HG03565 (cell line): ENCODE measurements around the gene RREB1.

Experiments used
- ATAC-seq: cut with Tn5 transposase; IDR thresholded peaks from one replicate; pipeline ENCODE4 v1.9.1; 2021; ENCODE audit warnings: mild to moderate bottlenecking, moderate library complexity; ENCODE audit not compliant: unreplicated experiment

RREB1 gene

DNA sequence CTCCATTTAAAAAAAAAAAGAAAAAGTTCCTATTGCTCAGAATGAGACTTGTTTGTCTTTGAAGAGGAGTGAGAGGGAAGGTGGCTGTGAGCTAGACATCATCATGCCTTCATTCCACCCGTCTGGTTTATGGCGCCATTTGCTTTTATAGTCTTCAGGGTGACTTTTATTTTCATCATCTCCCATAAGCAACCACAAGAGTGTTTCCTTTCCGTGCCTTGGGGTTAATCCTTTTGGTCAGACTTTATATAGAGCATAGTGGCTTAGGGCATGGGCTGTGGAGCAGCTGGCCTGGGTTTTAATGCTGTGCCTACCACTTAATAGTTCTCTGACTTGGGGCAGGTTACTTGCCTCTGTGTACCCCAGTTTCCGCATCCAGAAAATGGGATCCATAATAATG is 77.8 kb downstream of the RREB1 start:
- no peak for ATAC-seq

DNA sequence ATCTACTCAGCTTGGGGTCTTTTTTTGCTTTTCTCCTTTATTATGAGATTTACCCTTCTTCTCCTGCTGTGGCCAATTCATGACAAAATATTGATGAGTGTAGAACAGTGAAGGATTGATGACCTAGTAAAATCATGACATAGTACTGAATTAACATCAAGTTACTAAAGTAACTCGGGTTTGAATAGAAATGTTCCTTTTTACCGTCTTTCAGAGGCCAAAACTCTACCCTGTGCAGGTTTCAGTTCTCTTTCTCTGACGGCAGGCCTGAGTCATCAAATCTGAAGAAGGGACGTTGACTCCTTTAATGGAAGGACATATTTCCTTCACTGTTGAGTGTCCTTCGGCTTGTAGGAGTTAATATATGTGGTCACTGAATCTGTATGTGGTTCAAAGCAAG is 80.7 kb downstream of the RREB1 start:
- ATAC-seq, result peak; percentile 87

DNA sequence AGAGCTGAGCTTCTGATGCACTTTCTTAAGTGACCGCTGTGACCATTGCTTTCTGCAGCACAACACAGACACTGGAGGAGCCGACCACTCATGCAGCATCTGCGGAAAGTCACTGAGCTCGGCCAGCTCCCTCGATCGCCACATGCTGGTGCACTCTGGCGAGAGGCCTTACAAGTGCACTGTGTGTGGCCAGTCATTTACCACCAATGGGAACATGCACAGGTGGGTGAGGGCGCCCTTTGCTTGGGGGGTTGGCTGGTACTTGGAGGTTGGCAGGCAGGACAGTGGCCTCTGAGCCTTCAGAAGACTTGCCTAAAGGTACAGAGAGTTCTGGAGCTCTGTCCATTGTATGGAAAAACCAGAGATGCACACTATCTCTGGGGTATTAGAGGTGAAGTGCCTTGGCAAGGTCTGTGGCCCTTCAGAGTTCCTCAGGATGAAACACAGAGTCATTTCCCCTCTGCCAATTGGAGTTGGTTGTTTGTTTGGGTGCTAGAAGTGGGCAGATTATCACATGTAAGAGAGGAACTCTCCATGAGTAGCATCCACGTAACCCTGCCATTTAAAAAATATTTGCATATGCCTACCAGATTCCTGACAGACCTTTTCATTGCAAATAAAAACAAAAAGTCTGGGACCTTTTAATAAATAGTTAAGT is 81.5 kb downstream of the RREB1 start:
- no peak for ATAC-seq

DNA sequence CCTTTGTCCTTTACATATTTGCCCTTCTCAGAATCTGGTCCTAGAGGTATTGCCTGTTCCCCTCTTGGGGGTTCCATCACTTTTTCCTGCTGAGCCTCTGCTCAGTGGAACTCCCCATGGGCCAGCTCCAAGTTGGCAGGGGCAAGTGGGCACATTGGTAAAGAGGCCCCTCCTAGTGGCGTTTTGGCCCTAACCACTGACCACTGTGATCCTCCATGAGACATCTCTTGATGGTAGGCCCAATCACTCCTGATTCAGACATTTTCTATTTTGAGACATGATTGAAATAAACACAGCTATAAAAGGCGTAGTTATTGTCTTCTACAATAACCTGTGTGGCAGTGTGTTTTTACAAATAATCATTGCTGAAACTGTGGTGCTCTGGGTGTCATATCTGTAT is 83.0 kb downstream of the RREB1 start:
- ATAC-seq, result no peak

DNA sequence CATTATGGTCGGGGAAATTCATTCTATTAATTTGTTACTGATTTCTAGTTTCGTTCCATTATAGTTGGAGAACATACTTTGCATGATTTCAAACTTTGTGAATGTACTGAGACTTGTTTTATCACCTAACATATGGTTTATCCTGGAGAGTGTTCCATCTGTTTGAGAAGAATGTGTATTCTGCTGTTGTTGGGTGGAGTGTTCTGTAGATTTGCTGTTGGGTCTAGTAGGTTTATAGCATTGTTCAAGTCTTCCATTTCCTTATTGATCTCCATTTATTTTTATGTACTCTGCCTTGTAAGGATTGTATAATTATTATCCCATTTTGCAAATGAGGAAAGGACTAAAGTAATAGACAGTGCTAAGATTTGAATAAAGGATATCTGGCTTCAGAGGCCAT is 85.4 kb downstream of the RREB1 start:
- no peak for ATAC-seq

DNA sequence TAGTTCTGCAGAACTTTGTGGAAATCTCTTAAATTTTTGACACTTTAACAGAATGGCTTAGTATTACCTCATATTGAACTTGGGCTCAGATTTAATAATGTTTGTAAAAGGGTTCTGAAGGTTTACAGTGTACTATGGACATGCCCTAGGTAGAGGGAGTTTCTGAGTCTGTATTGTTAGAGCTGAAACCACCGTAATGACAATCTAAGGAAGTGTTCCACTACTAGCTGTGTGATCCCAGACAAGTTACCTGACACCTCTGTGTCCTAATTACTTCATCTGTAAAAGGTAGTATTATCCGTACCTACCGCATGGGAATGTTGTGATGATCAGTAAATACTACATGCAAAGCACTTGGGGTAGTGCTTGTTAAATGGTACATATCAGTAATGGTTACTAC is 86.9 kb downstream of the RREB1 start:
- no peak for ATAC-seq

DNA sequence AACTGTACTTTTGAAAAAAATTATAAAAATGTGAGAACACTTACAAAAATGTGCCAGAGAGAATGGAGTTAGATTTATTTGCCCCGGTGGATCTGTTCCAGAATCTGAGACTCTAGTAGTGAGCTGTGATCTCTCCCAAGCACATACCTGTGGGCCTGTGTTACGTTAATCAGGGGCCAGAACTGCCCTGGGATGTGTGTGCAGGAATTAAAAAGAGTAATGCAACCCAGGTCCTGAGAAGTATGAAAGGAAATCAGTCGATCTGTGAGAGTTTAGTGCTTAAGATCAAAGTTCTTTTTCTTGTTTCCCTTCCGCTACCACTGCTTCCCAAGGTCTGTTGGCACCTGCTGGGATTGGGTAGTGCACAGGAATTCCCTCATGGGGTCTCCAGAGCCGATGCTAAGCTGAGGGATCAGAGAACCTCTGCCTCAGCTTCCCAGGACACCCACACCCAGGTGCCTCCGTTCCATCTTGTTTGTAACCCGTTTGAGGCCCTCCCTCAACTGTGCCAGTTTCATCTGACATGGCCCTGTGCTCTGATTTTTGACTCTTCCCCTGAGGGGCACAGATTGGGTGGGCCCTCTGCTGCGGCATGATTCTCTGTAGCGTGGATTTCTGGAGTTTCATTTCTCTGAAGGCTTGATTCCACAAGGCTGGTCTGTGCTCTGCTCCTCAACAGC is 87.7 kb downstream of the RREB1 start:
- ATAC-seq, result no peak

DNA sequence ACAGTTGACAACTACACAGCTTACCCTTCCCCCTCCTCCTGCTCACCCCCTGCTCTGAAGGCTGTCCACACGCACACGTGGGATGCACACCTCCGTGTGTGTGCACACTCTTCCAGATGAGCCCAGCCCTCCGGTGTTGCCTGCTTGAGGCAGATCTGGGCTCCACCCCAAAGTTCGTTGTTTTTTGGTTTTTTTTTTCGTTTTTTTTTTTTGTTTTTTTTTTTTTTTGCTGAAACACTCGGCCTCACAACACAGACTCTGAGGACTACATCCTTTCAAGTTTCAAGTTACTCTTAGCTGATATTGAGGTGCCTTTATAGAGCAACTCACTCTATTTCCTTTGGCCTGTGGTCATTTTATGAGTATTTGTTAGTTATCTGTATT is 88.2 kb downstream of the RREB1 start:
- ATAC-seq, result no peak

DNA sequence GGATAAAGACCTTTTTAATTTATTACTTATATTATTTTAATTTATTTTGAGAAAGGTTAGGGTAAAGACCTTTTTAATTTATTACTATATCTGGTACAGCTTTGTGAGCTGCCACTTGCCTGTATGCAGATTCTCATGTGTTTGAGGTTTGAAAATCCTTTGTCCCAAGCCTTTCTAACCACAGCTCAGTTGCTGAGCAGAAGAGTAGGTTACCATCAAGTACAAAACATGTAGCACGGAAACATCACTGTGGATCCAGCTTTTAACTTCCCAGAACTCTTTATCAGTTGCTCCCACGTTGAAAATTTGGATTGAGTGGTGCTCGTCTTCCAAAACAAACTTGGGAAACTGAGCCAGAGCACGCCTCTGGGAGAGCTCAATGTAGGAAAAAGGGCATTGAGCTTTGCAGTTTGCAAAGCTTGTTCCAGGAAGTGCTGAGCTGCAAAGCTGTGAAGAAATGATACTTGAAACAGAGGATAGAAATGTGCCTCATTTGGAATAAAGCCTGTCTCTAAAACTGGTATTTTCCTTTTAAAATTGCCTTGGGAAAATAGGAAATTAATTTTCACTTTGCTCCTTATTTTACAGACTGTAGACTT is 89.0 kb downstream of the RREB1 start:
- no peak for ATAC-seq

DNA sequence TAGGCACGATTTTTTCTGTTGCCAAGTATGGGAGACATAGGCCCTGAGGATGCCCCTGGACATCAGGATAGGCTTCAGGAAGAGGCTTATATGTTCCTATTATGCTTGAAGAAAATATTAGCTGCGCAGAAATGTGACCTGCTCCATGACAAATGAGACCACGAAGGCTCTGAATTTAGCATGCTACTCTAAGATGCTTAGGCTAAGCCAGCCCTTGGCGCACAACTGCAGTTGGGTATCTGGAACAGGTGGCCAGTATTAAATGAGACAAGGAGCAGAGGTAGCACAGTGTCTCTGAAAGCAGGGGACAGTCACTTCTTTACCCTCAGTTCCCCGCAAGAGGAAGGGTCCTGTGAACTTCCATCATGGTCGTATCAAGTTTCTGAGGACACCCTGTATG is 90.0 kb downstream of the RREB1 start:
- no peak for ATAC-seq

DNA sequence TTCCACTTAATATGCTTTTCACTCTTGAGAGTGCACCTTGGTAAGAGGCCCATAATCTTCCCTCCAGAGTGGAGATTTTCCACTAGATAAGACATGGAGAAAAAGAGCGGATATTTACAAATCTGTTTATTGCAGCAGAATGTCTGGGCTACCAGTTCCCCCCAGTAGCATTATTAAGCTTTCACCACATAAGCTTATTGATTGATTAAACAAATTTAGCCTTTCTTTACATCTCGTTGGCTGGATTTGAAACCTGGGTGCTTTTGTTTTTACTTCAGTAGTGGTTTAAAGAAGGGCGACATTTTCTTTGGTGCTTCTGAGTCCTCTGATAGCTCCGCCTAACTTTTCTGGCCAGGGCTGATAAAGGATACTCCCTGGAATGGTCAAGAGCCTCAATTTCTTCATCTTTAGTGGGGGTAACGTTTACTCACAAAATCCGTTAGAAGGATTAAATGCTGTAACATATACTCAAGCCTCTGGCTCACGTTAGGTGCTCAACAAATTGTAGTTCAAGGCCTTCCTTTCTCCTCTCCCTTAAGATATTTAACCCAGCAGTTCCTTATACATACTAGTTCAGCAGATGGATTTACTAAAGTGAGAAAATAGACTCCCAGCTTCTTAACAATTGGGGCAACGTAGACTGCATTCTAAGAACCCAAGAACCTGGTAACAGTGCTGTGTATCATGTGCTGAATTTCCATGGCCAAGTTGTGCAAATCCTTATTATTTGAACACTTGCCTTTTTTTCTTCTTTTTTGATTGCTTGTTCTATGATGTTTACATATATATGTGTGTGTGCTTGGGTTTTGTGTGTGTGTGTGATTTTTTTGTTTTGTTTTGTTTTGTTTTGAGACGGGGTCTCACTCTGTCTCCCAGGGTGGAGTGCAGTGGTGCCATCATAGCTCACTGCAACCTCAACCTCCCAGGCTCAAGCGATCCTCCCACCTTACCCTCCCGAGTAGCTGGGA is 91.4 kb downstream of the RREB1 start:
- ATAC-seq, result no peak

DNA sequence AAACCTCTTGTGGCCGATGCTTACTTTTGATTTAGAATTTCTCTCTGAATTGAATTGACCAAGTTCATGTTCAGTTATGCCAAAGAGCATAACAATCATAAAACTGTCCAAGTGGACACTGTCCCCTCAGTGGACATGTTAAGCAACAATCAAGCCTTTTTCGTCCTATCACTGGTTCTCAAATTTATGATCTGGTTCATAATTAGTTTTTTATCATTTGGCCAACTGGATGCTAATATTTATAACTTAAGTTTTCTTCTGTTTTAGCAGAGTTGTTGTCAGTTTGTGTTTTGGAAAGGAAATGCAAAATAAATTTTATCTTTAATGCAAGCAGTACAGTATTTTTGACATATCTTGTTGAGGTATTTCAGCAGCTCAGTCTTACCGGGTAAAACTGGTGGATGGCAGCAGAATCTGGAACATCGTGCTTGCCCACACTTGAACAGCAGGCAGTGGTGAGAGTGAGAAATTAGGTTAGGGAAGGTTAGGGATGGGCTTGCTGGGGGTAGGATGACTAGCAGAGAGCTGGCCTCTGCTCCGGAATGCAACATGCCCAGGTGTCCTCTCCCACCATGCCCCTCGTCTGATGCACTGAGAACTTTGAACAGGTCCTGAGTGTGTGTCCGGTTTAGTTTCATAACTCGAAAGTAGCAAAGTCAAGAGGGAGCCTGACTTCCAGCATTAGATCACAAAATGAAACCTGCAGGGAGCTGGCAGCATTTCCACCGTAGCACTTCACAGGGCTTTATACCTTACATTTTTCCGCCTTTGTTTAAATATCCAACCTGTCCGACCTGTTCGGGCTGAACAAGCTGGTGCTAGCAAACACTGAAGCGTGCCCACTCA is 93.1 kb downstream of the RREB1 start:
- no peak for ATAC-seq

DNA sequence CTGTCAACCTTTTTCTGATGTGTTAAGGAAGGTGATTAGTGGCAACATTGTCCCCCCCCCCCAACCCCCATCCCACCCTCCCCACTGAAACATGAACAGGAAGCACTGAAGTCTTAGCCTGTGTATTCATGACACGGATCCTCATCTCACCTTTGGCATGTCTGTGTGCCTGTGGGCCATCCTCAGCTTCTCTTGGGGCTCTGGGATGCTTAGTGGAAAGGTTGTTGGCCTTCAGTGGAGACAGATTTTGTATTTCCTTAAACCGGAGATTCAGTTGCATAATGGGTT is 93.6 kb downstream of the RREB1 start:
- no peak for ATAC-seq

DNA sequence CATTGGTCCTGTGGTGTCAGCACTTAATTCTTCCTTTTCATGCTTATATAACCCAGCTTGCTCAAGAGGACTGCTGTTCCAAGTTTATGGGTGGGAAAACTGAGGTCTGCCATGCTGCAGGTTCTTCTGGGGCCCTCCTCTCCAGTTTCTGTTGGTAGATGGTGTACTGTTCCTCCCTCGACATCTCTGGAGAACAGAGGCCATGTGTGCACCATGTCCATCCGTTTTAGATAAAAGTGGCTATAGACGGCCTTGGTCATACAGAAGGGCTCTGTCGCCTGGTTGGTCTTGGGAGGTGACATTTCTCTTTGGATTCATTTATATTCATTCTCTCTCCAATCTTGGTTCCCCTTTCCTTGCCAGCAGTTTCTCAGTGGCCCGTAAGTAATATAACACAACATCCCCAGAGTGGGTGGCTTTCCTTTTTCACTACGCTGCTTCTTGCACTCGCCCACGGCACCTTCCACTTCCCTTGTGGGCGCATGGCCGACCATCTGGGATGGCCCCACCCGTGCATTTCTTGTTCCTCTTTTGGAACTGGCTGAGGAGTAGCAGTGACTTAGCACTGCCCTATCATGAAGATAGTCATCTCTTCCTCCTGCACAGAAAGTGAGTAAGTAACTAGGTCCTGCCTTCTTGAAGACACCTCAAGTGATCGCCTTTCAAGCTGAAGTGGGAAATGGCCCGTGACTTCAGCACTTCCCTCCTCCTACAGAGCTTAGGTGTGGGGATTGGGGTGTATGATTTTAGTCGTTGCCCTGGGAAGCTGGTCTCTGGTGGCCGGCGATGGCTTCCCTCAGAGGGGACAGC is 94.2 kb downstream of the RREB1 start:
- ATAC-seq, result peak; percentile 96

DNA sequence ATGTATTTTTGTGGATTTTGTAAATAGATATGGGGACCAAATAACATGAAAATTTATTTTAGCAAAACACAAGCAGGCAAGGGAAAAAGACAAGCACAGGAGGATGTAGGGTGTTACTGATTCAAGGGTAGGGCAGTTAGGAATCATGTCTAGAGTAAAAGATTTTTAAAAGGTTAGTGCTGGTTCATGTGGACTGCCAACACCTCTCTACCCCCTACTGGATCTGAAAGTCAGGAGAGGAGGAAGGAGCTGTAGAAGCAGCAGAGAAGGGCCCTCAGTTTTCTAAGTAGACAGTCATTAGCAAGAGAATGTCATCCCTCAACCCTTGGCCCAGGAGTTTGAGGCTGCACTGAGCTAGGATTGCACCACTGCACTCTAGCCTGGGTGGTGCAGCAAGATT is 95.2 kb downstream of the RREB1 start:
- ATAC-seq, result no peak

DNA sequence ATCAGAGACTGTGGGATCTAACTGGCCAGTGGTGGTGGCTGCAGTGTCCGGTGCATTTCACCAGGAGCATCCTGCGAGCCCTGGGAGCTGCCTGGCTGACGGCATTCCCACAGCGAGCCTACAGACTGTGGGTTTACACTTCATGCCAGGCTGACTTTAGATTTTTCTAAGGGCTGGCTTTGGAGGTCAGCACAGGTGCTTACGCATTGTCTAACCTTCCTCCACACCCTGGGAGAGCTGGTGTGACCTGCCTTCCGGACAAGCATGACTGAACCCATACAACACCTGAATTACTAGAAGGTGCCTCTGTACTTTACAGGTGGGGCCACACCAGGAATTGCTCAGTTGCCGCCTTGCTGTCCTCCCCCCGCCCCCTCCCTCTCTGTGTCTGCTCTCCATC is 96.2 kb downstream of the RREB1 start:
- no peak for ATAC-seq

DNA sequence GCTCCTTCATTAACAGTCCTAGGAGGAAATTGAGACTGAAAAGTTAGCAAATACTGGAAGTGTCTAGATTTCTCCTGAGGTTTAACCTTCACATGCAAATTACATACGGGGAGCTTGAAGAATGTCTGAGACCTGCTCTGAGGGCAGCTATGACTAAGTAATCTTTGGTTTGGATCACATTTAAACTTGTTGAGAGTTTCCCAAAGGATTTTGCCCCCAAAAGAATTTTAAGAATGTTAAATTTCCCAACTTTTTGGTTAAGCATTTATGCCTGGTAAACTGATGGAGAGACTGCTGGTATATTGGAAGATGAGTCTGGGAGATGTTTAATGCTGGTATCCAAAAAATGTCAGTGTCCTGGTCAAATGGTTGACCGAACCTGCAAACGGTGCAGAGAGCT is 97.0 kb downstream of the RREB1 start:
- ATAC-seq, result no peak

DNA sequence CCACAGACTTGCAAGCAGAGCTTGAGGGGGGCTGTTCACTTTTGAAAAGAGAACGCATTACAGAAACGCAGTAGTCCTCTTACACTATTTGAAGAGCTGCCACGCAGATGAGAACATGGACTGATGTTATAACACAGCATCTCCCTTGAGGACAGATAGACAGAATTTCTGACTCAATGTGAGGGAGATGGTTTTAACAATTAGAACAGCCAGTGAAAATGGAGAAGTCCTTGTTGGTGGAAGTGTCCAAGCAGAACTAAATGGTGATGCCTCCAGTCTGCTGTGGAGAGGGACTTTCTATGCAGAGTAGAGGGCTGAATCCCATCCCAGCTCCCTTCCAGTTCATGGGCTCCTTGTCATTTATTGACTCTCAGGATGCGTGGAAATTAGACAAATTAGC is 100.0 kb downstream of the RREB1 start:
- ATAC-seq, result no peak

DNA sequence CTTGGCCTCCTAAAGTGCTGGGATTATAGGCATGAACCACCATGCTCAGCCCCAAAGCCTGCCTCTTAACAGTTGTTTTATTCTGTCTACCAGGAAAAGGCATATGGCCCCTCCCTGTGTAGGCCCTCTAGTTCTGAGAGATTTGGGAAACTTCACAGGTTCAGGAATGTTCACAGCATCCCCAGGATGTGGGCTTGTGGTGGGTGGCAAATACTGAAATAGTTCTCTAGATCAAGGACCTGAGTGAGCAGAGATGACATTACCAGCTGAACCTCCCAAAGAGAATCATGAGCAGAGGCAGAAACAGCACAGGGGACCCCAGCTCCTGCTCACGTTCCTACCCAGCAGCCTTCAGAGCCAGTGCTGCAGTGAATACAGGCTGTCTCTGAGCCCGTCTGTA is 105.7 kb downstream of the RREB1 start:
- ATAC-seq, result no peak

DNA sequence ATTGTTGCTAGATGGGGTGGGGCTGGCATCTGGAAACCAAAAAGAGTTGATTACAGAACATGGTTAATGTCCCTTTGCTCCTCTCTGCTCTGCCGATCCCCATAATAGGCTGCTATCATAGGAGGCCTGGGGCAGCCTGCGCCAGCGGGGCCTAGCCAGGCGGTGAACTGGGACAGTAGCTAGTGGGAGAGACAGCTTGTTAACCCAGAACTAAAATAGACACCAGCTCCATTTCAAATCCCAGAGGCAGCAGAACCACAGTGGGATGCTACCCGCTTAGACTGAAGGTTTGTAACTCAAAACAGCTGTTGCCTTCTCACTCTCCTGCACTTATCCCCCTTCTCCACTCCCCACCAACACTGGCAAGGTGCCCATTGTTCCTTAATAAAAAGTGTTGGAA is 106.7 kb downstream of the RREB1 start:
- ATAC-seq, result no peak
